Measurements from ENCODE around the gene FHAD1. TPM values are rescaled to one million over a fixed set of nuclear protein-coding genes. Genes with fewer than 3 reads are reported as not detected.

Gene FHAD1
- total and polyA plus RNA-seq, 2 donors (not counting 3 experiments of a cell fraction or from before 2014, with no cell fraction given) = 0.04 to 0.69 TPM

DNA sequence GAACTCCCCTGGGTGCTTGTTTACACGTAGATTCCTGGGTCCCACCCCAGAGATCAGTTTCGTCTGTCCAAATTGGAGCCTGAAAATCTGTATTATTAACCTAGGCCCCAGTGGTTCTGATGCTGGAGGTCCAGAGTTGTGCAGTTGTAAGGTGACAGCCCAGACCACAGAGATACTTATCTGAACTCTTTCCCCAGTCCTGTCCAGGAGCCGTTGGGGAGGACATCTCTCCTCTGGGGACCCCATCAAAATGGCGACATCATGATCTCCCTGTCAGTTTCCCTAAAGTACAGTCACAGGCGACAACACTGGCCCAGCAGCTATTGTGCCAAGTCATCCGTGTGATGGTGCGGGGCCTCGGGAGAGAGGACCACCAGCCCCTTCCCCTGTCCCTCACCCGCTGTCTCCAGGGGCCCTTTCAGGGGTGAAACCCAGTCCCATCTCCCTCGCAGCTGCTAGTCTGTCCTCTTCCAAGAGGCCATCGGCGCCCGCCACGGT, 161.9 kb downstream of the FHAD1 start:
- TF ChIP-seq POLR2A (IDR thresholded peaks at IDR 0.05; ENCODE audit: low read depth, low read length) (no peak), MAX (IDR thresholded peaks at IDR 0.05; ENCODE audit: insufficient read depth, insufficient read length) (no peak)
- Histone ChIP-seq H3K4me1 (ENCODE audit: control insufficient read depth, extremely low read depth, insufficient read depth, low read length) (peaks cover 32% of the 10 kb centered on the region), H3K9me1 (replicated peaks; ENCODE audit: control insufficient read depth, extremely low read depth, insufficient read depth, low read length) (no peaks in the 10 kb centered on the region), H4K20me1 (replicated peaks; ENCODE audit: control insufficient read depth, extremely low read depth, insufficient read depth, low read length) (no peaks in the 10 kb centered on the region), H3K27me3 (ENCODE audit: control insufficient read depth in 2 of 2, insufficient read depth in 2 of 2, low read length in 2 of 2) (no peaks in the 10 kb centered on the region), H3K79me2 (ENCODE audit: control insufficient read depth, insufficient read depth, low read length) (peaks cover 41% of the 10 kb centered on the region), H3K4me3 (replicated peaks in 1 of 3; ENCODE audit: insufficient read depth in 1 of 3, low read depth in 1 of 3, low read length in 3 of 3) (peak overlapping the region in 2 of 3 experiments; percentile 82), H3K36me3 (ENCODE audit: control insufficient read depth in 2 of 2, extremely low read depth in 1 of 2, insufficient read depth in 2 of 2, low read length in 2 of 2) (peaks cover 0 to under 1% of the 10 kb centered on the region in 2 experiments), H3K27ac (ENCODE audit: insufficient read depth, low read depth, low read length) (peak overlapping the region; percentile 58), H3K9ac (replicated peaks; ENCODE audit: extremely low read depth, insufficient read depth, low read length) (peak overlapping the region; percentile 77), H3K4me2 (ENCODE audit: insufficient read depth, low read length) (peak overlapping the region; percentile 20), H2AFZ (ENCODE audit: low read depth, low read length) (no peak overlapping the region), H3K9me3 (replicated peaks; ENCODE audit: control insufficient read depth, insufficient read depth, low read length) (no peaks in the 10 kb centered on the region)
- FAIRE-seq (no peak), DNase-seq (ENCODE audit: low read depth, low spot score) (no peak)
- ChIA-PET CTCF (interaction anchor here (1.0 to 2.7 kb wide), 3 partner anchors 10 to 86 kb away, joined by 4 to 9 read pairs (median 4); no protein-coding TSS in a partner anchor), POLR2A (no interaction called here)
- intact Hi-C loops (cut with micrococcal nuclease) (loop anchor here (1.0 to 2.0 kb wide), 6 partner anchors 8 to 86 kb away; no protein-coding TSS in a partner anchor), dilution Hi-C loops (cut with MboI; ENCODE audit: extremely low pct_ligation_motif_present, low sequenced_read_pairs) (no loop called here)
- BruUV-seq (replicated peaks) = TSS peak; percentile 22

DNA sequence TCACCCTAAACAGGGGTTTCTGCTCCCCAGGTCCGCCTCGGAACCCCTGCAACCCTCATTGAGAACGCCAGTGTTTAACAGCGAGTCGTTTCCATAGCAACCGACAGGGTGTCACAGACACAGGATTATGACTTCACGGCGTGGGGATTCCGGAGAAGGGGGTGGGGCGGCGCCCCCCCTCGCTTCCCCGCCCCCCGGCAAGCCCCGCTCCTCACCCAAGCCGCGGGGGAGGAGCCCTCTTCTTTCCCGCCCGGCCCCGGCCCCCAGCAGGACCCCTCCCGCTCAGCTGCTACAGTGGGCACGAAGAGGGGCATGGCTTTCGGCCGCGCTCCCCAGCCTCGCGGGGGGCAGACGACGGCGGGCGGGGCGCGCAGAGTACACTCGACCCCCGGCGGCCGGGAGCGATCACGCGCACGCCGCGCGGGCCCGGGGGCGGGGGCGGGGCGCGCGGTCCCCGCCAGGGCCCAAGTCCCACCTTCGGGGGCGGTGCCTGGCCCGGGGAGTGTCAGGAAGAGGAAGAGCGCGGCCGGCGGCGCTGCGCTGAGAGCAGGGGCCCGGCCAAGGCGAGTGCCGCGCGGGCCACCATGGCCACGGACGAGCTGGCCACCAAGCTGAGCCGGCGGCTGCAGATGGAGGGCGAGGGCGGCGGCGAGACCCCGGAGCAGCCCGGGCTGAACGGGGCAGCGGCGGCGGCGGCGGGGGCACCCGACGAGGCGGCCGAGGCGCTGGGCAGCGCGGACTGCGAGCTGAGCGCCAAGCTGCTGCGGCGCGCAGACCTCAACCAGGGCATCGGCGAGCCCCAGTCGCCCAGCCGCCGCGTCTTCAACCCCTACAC, 162.6 kb downstream of the FHAD1 start, which contains the start of gene EFHD2:
Gene EFHD2, plus strand, starts transcription at position 501 of the 835 bp plus-strand sequence. Its CDS starts 84 bp downstream, at position 585.
- peak within 1 kb of the TSS; percentile 58 for H3K27ac ChIP-seq (ENCODE audit: insufficient read depth, low read depth, low read length)
- peaks cover 47% of the 10 kb centered on the region for H3K79me2 ChIP-seq (ENCODE audit: control insufficient read depth, insufficient read depth, low read length)
- peaks cover 32% of the 10 kb centered on the region for H3K4me1 ChIP-seq (ENCODE audit: control insufficient read depth, extremely low read depth, insufficient read depth, low read length)
- H3K27me3 ChIP-seq (ENCODE audit: control insufficient read depth in 2 of 2, insufficient read depth in 2 of 2, low read length in 2 of 2) = no peaks in the 10 kb centered on the region
- H3K9me3 ChIP-seq (replicated peaks; ENCODE audit: control insufficient read depth, insufficient read depth, low read length) = no peaks in the 10 kb centered on the region
- H3K4me3 ChIP-seq (replicated peaks in 1 of 3; ENCODE audit: insufficient read depth in 1 of 3, low read depth in 1 of 3, low read length in 3 of 3) = peak within 1 kb of the TSS; percentile 82 to 90 (median 82)
- DNase-seq (ENCODE audit: low read depth, low spot score) (peak; percentile 73), FAIRE-seq (peak; percentile 76)
- H3K9ac ChIP-seq (replicated peaks; ENCODE audit: extremely low read depth, insufficient read depth, low read length) = peak within 1 kb of the TSS; percentile 77
- dilution Hi-C loops (cut with MboI; ENCODE audit: extremely low pct_ligation_motif_present, low sequenced_read_pairs) = loop anchor here (10.0 kb wide), 1 partner anchor 85 kb away; no protein-coding TSS in a partner anchor
- intact Hi-C loops (cut with micrococcal nuclease) = loop anchor here (1.0 to 10.0 kb wide), 7 partner anchors 8 to 405 kb away; no protein-coding TSS in a partner anchor
- TF ChIP-seq MYC (IDR thresholded peaks at IDR 0.05; ENCODE audit: low read depth, low read length) (no peak), POLR2A (IDR thresholded peaks at IDR 0.05; ENCODE audit: low read depth, low read length) (peak; percentile 89), POLR2AphosphoS5 (IDR thresholded peaks at IDR 0.05; ENCODE audit: insufficient read depth, low read depth, low read length) (peak; percentile 91)
- ChIA-PET POLR2A (interaction anchor here (0.9 kb wide), 1 partner anchor 86 kb away, joined by 4 read pairs; no protein-coding TSS in a partner anchor), CTCF (interaction anchor here (0.9 to 4.0 kb wide), 6 partner anchors 10 to 86 kb away, joined by 3 to 33 read pairs (median 5); no protein-coding TSS in a partner anchor)
- H3K9me1 ChIP-seq (replicated peaks; ENCODE audit: control insufficient read depth, extremely low read depth, insufficient read depth, low read length) = no peaks in the 10 kb centered on the region
- H3K4me2 ChIP-seq (ENCODE audit: insufficient read depth, low read length) = peak within 1 kb of the TSS; percentile 69
- H3K36me3 ChIP-seq (ENCODE audit: control insufficient read depth in 2 of 2, extremely low read depth in 1 of 2, insufficient read depth in 2 of 2, low read length in 2 of 2) = peaks cover 0 to 4% of the 10 kb centered on the region in 2 experiments
- BruUV-seq (replicated peaks) = no TSS peak
- H4K20me1 ChIP-seq (replicated peaks; ENCODE audit: control insufficient read depth, extremely low read depth, insufficient read depth, low read length) = no peaks in the 10 kb centered on the region
- H2AFZ ChIP-seq (ENCODE audit: low read depth, low read length) = peak within 1 kb of the TSS; percentile 28

All from endothelial cell of umbilical vein (primary cell).